Central memory CD8-positive, alpha-beta T cell (primary cell): ENCODE data around the gene ATXN1.

ENCODE experiments used
- ATAC-seq: fragments of 150-1000 bp; cut with Tn5 transposase; replicated peaks from 2 replicates; pipeline ENCODE4 v1.10.0; 2022; ENCODE audit warnings: mild to moderate bottlenecking, moderate FRiP score, moderate number of reproducible peaks; ENCODE audit not compliant: poor library complexity, severe bottlenecking; ENCODE audit errors: extremely low read depth
- DNase-seq, 2 donors: peaks; one replicate each; pipeline ENCODE4 v3.0.0; 2021; ENCODE audit warnings: low spot score in 2 of 2
- H3K27ac Mint-ChIP-seq: one replicate; pipeline ENCODE4 v1.8.0; 2022; ENCODE audit warnings: low read depth, mild to moderate bottlenecking, moderate library complexity, mixed read lengths
- H3K27me3 Mint-ChIP-seq: one replicate; pipeline ENCODE4 v1.8.0; 2022; ENCODE audit warnings: mixed read lengths
- H3K36me3 Mint-ChIP-seq: one replicate; pipeline ENCODE4 v1.8.0; 2022; ENCODE audit warnings: mild to moderate bottlenecking, moderate library complexity, mixed read lengths; ENCODE audit not compliant: insufficient read depth
- H3K4me1 Mint-ChIP-seq: one replicate; pipeline ENCODE4 v1.8.0; 2022; ENCODE audit warnings: mixed read lengths
- H3K4me3 Mint-ChIP-seq: one replicate; pipeline ENCODE4 v1.8.0; 2022; ENCODE audit warnings: mild to moderate bottlenecking, moderate library complexity, mixed read lengths
- H3K9me3 Mint-ChIP-seq: one replicate; pipeline ENCODE4 v1.8.0; 2022; ENCODE audit warnings: mixed read lengths

Gene ATXN1

DNA sequence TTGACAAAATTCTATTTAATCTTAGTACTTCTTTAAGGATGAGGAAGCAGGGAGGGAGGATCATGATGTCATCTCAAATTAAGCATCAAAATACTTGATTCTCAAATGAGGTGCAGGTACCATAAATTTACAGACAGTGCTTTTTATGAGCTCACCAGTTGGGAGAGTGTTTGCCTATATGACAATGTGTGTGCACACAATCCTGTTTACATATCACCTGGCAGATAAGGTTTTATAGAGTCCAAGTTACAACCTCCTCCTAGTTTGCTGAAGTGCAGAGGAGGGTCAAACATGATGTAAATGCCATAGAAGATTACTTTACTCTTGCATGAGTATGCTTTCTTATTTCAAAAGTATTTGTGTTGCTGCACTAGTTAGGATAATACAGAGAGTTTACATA lies 6.4 kb downstream of the ATXN1 start:
- no peak for ATAC-seq
- H3K36me3 Mint-ChIP-seq, result peaks cover 33% of the 10 kb centered on the region
- no peaks in the 10 kb centered on the region for H3K27me3 Mint-ChIP-seq
- no peak for DNase-seq
- peak overlapping the region; percentile 53 for H3K27ac Mint-ChIP-seq
- H3K9me3 Mint-ChIP-seq, result no peaks in the 10 kb centered on the region
- H3K4me1 Mint-ChIP-seq, result peaks cover 87% of the 10 kb centered on the region
- H3K4me3 Mint-ChIP-seq, result no peak overlapping the region

DNA sequence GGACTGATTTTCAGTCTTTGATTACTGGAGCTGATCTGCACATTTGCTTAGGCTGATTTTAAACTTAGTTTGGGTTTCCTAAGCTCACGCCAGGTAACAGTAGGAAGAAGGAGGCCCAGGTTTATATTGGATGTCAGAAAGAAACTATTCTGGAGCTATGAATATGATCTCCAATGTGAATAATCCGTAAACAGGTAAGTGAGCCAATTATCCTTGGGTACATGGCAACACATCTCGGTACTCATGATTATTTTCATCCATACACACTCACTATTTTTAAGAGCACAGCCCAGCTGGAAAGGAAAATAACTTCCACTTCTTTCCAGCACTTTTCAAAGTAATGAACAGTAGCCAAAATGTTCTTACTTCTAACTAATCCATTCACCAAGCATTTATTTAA lies 7.0 kb downstream of the ATXN1 start:
- no peak for ATAC-seq
- H3K4me3 Mint-ChIP-seq, result no peak overlapping the region
- DNase-seq, result no peak
- H3K36me3 Mint-ChIP-seq, result peaks cover 31% of the 10 kb centered on the region
- no peaks in the 10 kb centered on the region for H3K9me3 Mint-ChIP-seq
- no peaks in the 10 kb centered on the region for H3K27me3 Mint-ChIP-seq
- peak overlapping the region; percentile 53 for H3K27ac Mint-ChIP-seq
- peaks cover 87% of the 10 kb centered on the region for H3K4me1 Mint-ChIP-seq

DNA sequence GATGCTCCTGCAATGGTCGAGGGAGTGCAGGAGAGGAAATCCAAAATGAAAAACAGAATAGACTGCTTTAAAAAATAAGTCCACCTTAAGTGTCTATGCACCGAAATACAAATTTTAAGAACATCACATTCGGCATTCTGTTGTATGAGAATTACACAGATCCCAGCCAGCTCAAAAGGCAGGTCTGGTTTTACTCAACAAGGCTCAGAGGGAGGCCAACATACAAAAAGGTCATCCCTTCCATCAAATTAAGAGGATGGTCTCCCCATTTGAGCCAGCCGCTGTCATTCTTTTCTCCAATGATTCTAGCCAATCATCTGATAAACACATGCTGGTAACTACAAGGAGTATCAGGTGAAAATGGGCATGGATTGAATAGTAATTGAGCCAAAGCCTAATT lies 7.9 kb downstream of the ATXN1 start:
- Mint-ChIP-seq H3K27ac (peak overlapping the region; percentile 9), H3K4me3 (no peak overlapping the region), H3K4me1 (peaks cover 87% of the 10 kb centered on the region), H3K9me3 (no peaks in the 10 kb centered on the region), H3K27me3 (no peaks in the 10 kb centered on the region), H3K36me3 (peaks cover 31% of the 10 kb centered on the region)
- ATAC-seq (no peak), DNase-seq (no peak)

DNA sequence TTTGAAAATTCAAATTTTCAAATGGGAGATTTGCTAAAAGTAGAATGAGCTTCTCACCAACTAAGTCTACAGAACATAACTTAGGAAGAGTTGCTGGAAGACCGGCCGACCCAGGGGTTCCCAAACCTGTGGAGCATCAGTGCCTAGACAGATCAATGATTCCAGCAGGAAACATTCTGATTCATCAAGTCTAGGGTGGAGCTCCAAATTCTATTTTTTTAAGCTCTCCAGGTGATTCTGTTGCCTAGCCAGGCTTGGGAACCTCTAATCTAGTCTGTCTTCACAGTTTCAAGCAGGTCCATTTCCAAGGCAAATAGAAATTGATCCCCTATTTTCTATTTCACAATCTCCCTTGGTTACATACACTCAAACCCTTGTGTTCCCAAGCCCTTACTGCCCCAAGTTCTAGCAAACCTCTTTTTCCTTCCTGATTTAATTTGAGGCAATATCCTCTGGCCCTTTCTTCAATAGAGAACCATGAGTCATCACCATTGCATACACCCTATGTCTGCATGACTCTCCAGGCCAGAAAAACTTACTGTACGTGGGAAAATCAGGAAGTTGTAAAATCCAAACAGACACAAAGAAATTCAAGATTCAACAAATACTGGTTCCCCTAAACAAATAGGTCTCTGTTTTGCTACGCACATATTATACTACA lies 8.9 kb downstream of the ATXN1 start:
- no peaks in the 10 kb centered on the region for H3K9me3 Mint-ChIP-seq
- no peak for ATAC-seq

DNA sequence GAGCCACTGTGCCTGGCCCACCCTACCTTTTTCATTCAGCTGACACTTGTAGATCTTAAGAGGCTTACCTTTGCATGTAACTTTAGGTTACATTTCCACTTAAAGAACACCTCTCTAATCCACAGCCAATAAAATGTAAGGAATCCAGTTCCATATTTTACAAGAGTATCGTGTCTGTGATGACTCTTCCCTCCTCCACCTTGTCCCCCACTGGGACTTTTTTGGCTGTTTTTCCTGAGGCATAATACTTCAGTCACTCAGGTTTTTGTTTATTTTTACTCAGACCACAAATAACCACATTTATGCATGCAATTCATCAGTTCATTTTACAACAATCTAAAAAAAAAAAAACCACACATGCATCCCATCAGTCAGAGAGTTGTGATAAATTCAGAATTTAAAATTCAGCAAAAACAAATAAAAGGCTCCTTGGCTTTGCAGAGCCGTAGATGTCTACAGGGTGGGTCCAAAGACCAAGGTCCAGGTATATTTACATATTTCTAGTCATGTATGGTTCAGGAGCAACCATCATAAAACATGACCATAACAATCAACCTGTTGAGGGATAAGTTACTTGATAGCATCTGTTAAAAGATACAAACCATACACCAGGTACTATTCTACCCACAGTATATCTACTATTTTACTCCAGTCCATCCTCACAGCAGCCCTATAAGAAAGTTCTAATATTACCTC lies 9.9 kb downstream of the ATXN1 start:
- Mint-ChIP-seq H3K4me1 (peaks cover 81% of the 10 kb centered on the region), H3K36me3 (peaks cover 33% of the 10 kb centered on the region), H3K27me3 (no peaks in the 10 kb centered on the region), H3K4me3 (no peak overlapping the region), H3K27ac (no peak overlapping the region), H3K9me3 (no peaks in the 10 kb centered on the region)
- no peak for ATAC-seq
- no peak for DNase-seq

More for the DNA sequence above, 8.9 kb downstream of the ATXN1 start:
- Mint-ChIP-seq H3K27me3 (no peaks in the 10 kb centered on the region), H3K4me3 (no peak overlapping the region), H3K4me1 (peaks cover 84% of the 10 kb centered on the region), H3K27ac (peak overlapping the region; percentile 9), H3K36me3 (peaks cover 32% of the 10 kb centered on the region)
- no peak for DNase-seq

DNA sequence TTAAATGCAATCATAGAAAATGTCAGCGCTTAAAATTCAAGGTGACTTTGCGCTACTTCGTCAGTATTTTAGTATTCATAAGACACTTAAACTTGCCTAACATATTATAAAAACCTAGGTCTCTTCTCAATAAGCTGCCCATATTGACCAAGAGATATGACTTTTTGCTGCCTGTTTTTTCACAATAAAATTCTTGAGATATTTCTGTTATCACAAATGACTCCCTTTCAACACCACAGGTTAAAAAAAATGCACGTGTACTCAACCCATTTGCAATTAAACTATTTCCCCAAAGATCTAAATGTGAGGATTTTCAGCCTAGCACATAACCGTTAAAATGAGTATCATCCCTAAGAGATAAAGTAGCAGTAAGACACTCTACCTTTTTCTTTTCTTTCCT lies 10.7 kb downstream of the ATXN1 start:
- no peak overlapping the region for H3K4me3 Mint-ChIP-seq
- DNase-seq, result no peak
- no peaks in the 10 kb centered on the region for H3K9me3 Mint-ChIP-seq
- peaks cover 35% of the 10 kb centered on the region for H3K36me3 Mint-ChIP-seq
- H3K27me3 Mint-ChIP-seq, result no peaks in the 10 kb centered on the region
- ATAC-seq, result no peak
- peaks cover 88% of the 10 kb centered on the region for H3K4me1 Mint-ChIP-seq
- H3K27ac Mint-ChIP-seq, result peak overlapping the region; percentile 53

DNA sequence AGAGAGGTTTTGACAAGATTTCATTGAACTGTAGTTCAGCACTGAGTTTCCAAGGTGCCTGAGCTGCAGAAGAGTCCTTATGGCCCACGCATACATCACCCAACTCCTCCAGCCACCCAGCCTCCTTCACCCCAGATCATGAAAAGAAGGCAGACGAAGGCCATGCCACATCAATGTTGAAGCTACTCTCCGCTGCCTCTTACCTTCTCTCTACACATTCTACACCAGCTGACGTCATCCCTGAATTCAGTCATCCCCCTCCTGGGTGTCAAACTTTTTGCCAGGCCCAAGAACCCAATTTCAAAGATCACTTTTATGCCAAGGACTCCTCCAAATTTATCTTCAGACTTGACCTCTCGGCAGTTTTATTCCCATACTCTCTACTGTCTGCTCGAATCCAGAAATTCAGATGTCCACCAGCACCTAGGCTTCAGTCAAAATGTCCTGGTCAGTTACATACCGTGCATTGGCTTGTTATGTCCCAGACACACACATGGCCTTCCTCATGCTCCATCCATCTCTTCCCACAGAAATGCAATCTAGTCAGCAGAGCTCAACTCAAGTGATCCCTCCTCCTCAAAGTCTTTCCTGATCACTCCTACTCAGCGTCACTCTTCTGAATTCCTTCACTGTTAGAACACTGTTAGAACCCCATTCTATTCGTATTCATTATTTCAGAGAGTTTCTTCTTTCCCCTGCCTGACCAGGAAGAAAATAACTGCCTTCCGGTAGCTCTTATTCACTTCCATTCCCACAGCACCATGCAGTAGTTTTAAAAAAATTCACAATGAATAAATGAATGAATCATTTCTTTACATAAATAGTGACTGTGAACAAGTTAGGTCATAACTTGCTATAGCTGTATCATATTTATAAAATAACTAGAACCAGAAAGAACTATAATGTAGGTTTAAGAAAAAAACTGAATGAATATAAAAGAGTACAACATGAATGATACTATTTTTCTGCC lies 11.5 kb downstream of the ATXN1 start:
- DNase-seq, result no peak
- peak overlapping the region; percentile 47 for H3K27ac Mint-ChIP-seq
- peak overlapping the region; percentile 5 for H3K4me3 Mint-ChIP-seq
- H3K36me3 Mint-ChIP-seq, result peaks cover 35% of the 10 kb centered on the region
- peaks cover 88% of the 10 kb centered on the region for H3K4me1 Mint-ChIP-seq
- ATAC-seq, result no peak
- no peaks in the 10 kb centered on the region for H3K27me3 Mint-ChIP-seq
- H3K9me3 Mint-ChIP-seq, result no peaks in the 10 kb centered on the region

DNA sequence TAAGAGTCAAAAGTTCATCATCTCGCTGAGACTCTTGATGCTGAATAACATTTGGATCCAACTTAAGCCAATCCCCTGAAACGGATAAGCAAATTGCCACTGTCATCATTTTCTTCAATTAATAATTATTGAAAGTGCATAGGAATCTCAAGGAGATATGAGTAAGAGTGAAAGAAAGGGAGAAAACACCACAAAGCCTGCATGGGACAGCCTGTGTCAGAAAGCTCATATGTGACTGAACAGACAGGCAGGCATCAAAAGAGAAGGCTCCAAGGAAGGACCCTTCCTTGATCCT lies 13.3 kb downstream of the ATXN1 start:
- peaks cover 88% of the 10 kb centered on the region for H3K4me1 Mint-ChIP-seq
- peaks cover 35% of the 10 kb centered on the region for H3K36me3 Mint-ChIP-seq
- no peak for ATAC-seq
- H3K4me3 Mint-ChIP-seq, result peak overlapping the region; percentile 31
- H3K9me3 Mint-ChIP-seq, result no peaks in the 10 kb centered on the region
- DNase-seq, result no peak
- peak overlapping the region; percentile 47 for H3K27ac Mint-ChIP-seq
- H3K27me3 Mint-ChIP-seq, result no peaks in the 10 kb centered on the region

DNA sequence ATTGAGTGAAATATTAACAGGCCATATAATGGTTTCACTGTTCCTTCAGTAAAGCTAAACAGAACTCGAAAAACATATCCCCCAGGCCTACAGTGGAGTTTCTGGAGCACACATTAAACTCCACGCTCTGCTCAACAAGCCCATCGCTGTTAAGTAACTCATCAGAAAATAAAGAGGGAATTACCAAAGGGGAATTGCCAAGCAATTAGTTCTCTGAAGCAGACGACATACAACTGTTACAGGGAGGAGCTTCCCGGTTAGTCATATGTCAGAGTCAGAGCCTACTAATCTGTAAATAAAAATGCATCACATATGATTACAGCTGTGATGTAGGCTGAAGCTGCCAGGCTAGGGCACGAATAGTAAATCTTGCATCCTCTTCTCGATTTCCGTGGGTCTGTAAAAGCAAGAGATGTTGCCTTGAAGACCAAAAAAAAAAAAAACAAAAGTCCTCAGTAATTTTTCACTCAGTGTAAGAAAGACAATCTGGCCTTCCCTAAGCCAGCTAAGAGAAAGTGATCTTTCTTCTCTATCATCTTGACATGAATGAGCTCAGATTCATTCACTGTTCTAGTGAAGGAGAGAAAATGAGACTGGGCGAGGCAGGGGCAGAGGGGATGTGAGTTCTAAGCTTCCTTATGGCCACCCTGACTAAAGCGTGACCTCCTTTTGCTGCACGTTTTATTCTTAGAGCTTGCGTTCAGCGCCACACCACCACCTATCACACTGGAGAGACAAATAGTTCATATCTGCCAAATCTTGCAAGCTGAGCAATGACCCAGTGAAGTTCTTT lies 13.8 kb downstream of the ATXN1 start:
- Mint-ChIP-seq H3K27ac (peak overlapping the region; percentile 47), H3K27me3 (no peaks in the 10 kb centered on the region), H3K4me1 (peaks cover 88% of the 10 kb centered on the region), H3K36me3 (peaks cover 35% of the 10 kb centered on the region), H3K4me3 (peak overlapping the region; percentile 31), H3K9me3 (no peaks in the 10 kb centered on the region)
- peak; percentile 53 for ATAC-seq
- DNase-seq, result no peak

DNA sequence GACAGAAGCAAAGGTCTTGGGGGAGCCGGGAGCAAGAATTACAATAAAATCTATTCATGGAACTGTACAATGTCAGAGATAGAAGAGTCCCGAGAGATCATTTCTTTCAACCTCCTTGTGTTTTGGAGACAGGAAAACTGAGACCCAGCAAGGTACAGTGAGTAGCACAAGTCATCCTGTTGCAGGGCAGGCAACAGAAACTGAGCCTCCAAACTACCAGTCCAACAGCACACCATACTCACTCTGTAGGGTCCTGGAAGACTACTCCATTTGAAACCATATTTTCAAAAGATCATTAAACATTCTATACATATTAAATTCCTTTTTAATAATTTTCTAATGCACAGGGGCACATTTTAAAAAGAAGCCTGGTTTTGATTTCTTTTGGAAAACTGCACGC lies 14.4 kb downstream of the ATXN1 start:
- H3K27me3 Mint-ChIP-seq, result no peaks in the 10 kb centered on the region
- no peaks in the 10 kb centered on the region for H3K9me3 Mint-ChIP-seq
- H3K27ac Mint-ChIP-seq, result no peak overlapping the region
- DNase-seq (no peak), ATAC-seq (no peak)
- H3K4me1 Mint-ChIP-seq, result peaks cover 91% of the 10 kb centered on the region
- H3K4me3 Mint-ChIP-seq, result no peak overlapping the region
- H3K36me3 Mint-ChIP-seq, result peaks cover 31% of the 10 kb centered on the region

DNA sequence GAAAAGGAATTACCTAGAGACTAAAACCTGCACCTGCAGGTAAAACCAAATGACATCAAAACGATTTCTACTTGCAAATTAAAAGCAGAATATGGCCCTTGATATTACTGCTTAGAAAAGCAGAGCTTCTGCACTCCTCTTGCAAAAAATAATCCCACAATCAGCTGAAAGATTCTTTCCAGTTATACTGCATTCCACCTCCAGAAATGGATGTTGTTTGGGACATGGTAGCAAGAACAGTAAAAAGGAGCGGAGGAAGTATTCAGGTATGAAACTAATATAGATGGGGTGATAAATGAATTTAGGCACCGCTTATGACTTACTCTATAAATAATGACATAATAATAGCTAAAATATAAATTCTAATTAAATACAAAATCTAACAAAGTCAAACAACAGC lies 14.9 kb downstream of the ATXN1 start:
- Mint-ChIP-seq H3K4me1 (peaks cover 91% of the 10 kb centered on the region), H3K36me3 (peaks cover 28% of the 10 kb centered on the region), H3K27me3 (no peaks in the 10 kb centered on the region), H3K9me3 (no peaks in the 10 kb centered on the region), H3K4me3 (no peak overlapping the region), H3K27ac (peak overlapping the region; percentile 69)
- DNase-seq, result no peak
- ATAC-seq, result no peak

DNA sequence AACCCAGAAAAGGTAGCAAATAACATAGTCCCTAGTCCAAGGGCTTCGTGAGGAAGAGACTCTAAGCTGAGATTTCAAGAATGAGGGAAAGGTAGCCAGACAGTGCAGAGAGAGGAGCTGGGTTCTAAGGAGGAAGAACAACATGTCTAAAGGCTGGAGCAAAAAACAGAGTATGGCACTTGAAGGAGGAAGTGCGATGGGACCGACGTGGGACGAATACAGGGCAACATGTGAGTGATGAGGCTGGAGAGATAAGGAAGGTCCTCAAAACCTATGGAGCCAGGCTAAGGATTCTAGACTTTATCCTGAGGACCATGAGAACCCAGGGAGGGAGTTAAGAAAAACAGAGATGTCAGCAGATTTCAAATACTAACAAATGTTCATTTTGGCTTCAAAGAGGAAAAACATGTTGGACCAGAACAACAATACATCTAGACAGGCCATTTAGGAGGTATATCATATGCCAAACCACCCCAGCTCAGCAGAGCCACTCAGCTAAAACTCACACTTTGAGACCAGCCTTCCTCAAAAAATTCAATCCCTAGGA lies 17.5 kb downstream of the ATXN1 start:
- H3K27me3 Mint-ChIP-seq, result no peaks in the 10 kb centered on the region
- peaks cover 87% of the 10 kb centered on the region for H3K4me1 Mint-ChIP-seq
- H3K27ac Mint-ChIP-seq, result peak overlapping the region; percentile 58
- H3K9me3 Mint-ChIP-seq, result no peaks in the 10 kb centered on the region
- ATAC-seq (no peak), DNase-seq (no peak)
- H3K36me3 Mint-ChIP-seq, result peaks cover 37% of the 10 kb centered on the region
- no peak overlapping the region for H3K4me3 Mint-ChIP-seq
